ENCODE results near the gene PTPRM. TPM values are rescaled to one million over a fixed set of nuclear protein-coding genes. Genes with fewer than 3 reads are reported as not detected.

Gene PTPRM
- polyA plus RNA-seq, 1 experiment = 81.1 TPM

- H3K27ac ChIP-seq (ENCODE audit: low read depth, low read length) = no peak overlapping the region
- POLR2A ChIA-PET = no interaction called here
- no peak overlapping the region for H3K4me3 ChIP-seq (ENCODE audit: low read depth, low read length)
- TF ChIP-seq CTCF (IDR thresholded peaks at IDR 0.05; ENCODE audit: low read depth, low read length) = no peak
- no peaks in the 10 kb centered on the region for H3K27me3 ChIP-seq (ENCODE audit: control insufficient read depth, insufficient read depth, low read length)
- H3K9me3 ChIP-seq (ENCODE audit: control insufficient read depth, insufficient read depth, low read length) = no peaks in the 10 kb centered on the region
- DNase-seq (ENCODE audit: low read depth, low spot score) = no peak
- CTCF ChIA-PET = interaction anchor here (1.2 kb wide), 1 partner anchor 213 kb away, joined by 3 read pairs; no protein-coding TSS in a partner anchor
Measured at GRCh38 chr18:8177330-8178016, 610.4 kb downstream of the PTPRM start.

DNA sequence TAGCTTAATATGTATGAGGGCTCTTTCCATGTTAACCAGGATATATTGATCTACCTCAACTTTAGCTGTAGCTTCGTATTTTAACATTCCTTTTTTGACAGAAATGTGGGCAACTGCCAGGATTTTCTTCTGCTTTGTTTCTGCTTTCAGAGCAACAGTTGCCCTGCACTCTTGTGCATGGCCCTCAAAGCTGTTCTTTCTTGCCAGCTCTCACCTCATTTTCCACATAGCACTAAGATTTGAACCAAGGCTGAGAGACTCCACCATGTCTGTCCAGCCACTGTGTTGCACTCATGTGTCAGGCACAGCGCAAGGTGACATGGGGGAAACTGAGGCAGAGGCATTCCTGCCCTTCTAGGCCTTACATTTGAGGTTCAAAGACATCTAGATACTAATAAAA lies 619.3 kb downstream of the PTPRM start:
- no peak for TF ChIP-seq CTCF (IDR thresholded peaks at IDR 0.05; ENCODE audit: low read depth, low read length)
- Histone ChIP-seq H3K4me3 (ENCODE audit: low read depth, low read length) (no peak overlapping the region), H3K27ac (ENCODE audit: low read depth, low read length) (no peak overlapping the region), H3K9me3 (ENCODE audit: control insufficient read depth, insufficient read depth, low read length) (no peaks in the 10 kb centered on the region; the same call in 1 of the 2 replicates), H3K27me3 (ENCODE audit: control insufficient read depth, insufficient read depth, low read length) (no peaks in the 10 kb centered on the region)
- no peak for DNase-seq (ENCODE audit: low read depth, low spot score)
- CTCF ChIA-PET = interaction anchor here (0.7 kb wide), 1 partner anchor 395 kb away, joined by 3 read pairs; no protein-coding TSS in a partner anchor
- POLR2A ChIA-PET = no interaction called here

- POLR2A ChIA-PET = interaction anchor here (1.0 kb wide), 1 partner anchor 14 kb away, joined by 3 read pairs; no protein-coding TSS in a partner anchor
- Histone ChIP-seq H3K4me3 (ENCODE audit: low read depth, low read length) (no peak overlapping the region), H3K9me3 (ENCODE audit: control insufficient read depth, insufficient read depth, low read length) (no peaks in the 10 kb centered on the region; the same call in 1 of the 2 replicates), H3K27ac (ENCODE audit: low read depth, low read length) (peak overlapping the region; percentile 22), H3K27me3 (ENCODE audit: control insufficient read depth, insufficient read depth, low read length) (no peaks in the 10 kb centered on the region)
- TF ChIP-seq CTCF (IDR thresholded peaks at IDR 0.05; ENCODE audit: low read depth, low read length) = no peak
- peak; percentile 67 for DNase-seq (ENCODE audit: low read depth, low spot score)
- CTCF ChIA-PET = interaction anchor here (0.6 kb wide), 1 partner anchor 201 kb away, joined by 5 read pairs; no protein-coding TSS in a partner anchor
Measured at GRCh38 chr18:8188184-8188583, 621.1 kb downstream of the PTPRM start.

GRCh38 chr18:8190980-8191379 lies 623.9 kb downstream of the PTPRM start:
- POLR2A ChIA-PET = no interaction called here
- no peak for DNase-seq (ENCODE audit: low read depth, low spot score)
- no peak overlapping the region for H3K27ac ChIP-seq (ENCODE audit: low read depth, low read length)
- H3K9me3 ChIP-seq (ENCODE audit: control insufficient read depth, insufficient read depth, low read length) = no peaks in the 10 kb centered on the region
- H3K4me3 ChIP-seq (ENCODE audit: low read depth, low read length) = no peak overlapping the region
- no peaks in the 10 kb centered on the region for H3K27me3 ChIP-seq (ENCODE audit: control insufficient read depth, insufficient read depth, low read length)
- no peak for TF ChIP-seq CTCF (IDR thresholded peaks at IDR 0.05; ENCODE audit: low read depth, low read length)
- CTCF ChIA-PET = no interaction called here

DNA sequence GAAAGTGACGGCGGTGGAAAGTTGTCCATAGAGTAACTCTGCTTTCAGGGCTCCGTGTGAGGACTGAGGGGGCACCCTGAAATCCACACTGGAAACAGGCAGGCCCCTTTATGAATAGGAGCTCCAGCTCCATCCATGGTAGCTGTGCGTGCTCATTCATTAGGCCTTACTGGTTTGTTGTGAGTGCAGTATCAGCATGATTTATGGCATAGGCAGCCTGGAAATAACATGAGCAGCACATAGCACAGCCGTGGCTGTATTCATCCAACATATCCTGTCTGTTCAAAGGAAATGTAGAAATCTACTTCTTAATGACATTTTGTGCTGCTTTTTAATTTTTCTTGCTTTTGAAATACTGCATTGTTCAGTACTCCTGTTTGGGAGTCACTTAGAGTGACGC lies 627.3 kb downstream of the PTPRM start:
- Histone ChIP-seq H3K9me3 (ENCODE audit: control insufficient read depth, insufficient read depth, low read length) (no peaks in the 10 kb centered on the region), H3K27me3 (ENCODE audit: control insufficient read depth, insufficient read depth, low read length) (no peaks in the 10 kb centered on the region), H3K27ac (ENCODE audit: low read depth, low read length) (no peak overlapping the region), H3K4me3 (ENCODE audit: low read depth, low read length) (no peak overlapping the region)
- DNase-seq (ENCODE audit: low read depth, low spot score) = no peak
- CTCF ChIA-PET = interaction anchor here (0.7 kb wide), 1 partner anchor 172 kb away, joined by 5 read pairs; no protein-coding TSS in a partner anchor
- no peak for TF ChIP-seq CTCF (IDR thresholded peaks at IDR 0.05; ENCODE audit: low read depth, low read length)
- POLR2A ChIA-PET = no interaction called here
